NCI-H2227 (cell line): ENCODE data around the gene ETV3L.

ENCODE experiments used
- DNase-seq: peaks from one replicate; lab custom pipeline; 2025; ENCODE audit not compliant: unreplicated experiment; lab: John Stamatoyannopoulos, UW

ETV3L gene

DNA sequence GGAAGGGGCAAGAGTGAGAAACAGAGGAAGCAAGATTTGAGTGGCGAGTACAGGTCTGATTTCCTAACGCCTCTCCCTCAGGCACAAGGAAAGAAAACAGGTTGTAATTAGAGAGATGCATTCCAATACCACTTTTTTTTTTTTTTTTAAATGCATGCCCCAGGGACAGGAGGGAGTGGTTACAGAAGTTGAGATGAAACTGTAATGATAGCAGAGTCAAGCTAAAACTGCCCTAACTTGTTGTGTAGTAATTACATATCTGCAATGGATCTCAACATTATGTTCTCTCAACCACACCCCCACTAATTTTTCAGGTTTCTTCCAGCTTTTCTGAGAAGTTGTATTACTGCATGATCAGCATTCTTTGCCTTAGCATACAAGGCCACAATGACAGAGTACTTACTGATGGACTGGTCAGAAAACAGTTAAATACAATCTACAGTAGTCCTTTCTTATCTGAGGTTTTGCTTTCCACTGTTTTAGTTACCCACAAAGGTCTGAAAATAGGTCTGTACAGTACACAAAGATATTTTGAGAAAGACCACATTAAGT is 33.1 kb upstream of the ETV3L start:
- no peak for DNase-seq

DNA sequence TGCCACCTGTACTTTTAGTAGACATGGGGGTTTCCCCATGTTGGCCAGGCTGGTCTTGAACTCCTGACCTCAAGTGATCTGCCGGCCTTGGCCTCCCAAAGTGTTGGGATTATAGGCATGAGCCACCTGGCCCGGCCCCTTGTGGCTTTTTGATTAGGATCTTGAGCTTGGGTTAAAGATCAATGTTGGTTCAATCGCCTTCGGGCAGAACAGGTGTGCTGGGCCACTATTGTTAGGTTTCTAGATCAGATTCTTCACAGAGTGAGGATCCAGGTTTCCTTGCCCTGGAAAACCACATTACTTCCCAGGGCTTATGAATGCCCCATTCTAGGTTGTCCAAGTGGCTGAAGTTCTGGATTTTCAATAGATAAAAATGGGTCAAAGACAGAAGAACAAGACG is 32.5 kb upstream of the ETV3L start:
- DNase-seq, result no peak

GRCh38 chr1:157131281-157131680 is 31.7 kb upstream of the ETV3L start:
- DNase-seq, result no peak

DNA sequence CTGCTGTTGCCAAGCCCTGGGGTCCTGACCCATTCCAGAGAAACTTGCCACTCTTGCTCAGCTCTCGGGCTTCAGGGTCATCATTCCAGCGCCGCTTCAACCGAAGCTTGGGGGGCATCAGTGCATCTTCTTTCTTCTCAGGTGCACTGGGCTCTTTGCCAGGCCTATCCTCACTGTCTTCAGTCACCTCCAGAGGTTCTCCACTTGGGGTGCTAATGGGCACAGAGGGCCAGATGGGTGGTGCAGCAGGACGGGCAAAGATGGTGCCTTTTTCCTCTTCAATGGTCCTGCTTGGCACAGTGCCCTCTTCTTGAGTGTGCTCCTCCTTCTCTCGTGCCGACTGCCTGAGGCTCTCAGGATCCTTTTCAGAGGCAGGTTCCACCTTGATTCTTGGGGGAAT is 25.2 kb upstream of the ETV3L start:
- DNase-seq, result no peak

GRCh38 chr1:157119448-157119847 is 19.8 kb upstream of the ETV3L start:
- no peak for DNase-seq

DNA sequence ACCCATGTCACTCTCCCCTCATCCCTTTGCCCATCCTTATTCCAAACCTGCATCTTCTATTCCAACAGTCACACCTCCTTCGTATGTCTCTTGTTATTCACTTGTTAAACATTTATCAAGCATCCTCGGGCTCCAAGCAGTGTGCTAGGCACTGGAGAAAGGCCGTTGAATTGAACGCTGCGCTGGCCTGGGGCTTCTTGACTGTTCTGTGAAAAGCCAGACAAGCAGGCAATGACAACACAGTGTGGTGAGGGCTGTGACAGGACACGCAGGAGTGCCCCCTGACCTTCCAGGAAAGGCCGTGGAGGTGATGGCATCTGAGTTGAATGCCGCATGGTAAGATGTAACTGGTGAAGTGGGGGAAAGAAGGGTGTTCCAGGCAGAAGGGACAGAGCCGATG is 19.4 kb upstream of the ETV3L start:
- DNase-seq, result no peak

DNA sequence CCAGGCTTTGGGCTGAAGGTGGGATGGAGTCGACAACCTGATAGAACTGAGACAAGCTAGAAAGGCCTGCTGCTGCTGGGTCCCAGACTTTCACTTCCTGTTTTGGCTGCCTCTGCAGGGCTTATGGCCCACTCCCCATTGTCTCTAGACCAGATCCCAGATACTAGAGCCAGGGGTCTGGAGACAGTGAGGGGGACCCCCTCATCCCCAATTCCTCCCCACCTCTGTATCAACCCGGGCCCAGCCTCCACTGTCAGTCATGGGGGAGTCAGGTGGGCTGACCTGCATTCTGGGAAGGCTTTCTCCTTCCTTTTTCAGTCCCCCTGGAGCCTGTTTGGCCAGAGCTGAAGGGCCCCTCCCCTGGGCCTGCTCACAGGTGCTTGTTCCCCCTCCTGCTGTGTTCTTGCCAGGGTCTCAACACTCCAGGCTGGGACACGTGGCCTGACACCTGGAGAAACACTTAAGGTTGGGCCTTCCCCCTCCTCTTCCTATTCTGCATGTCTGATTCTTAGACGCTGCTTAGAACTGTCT is 18.0 kb upstream of the ETV3L start:
- DNase-seq, result no peak

DNA sequence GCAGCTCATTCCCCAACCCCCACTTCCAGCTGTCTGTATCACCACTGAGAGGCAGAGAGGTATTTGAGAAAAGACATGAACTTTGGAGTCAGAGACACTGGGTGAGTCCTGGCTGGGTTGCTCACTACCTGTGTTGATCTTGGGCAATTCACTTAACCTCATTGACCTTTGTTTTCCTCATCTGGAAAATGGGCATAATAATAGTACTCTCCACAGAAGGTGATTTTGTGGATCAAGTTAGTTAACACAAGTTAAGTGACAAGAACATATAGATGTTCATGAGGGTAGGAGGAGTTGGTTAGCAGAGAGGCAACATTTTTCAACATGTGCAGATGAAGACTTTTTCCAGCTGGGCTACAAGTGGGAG is 17.1 kb upstream of the ETV3L start:
- no peak for DNase-seq

DNA sequence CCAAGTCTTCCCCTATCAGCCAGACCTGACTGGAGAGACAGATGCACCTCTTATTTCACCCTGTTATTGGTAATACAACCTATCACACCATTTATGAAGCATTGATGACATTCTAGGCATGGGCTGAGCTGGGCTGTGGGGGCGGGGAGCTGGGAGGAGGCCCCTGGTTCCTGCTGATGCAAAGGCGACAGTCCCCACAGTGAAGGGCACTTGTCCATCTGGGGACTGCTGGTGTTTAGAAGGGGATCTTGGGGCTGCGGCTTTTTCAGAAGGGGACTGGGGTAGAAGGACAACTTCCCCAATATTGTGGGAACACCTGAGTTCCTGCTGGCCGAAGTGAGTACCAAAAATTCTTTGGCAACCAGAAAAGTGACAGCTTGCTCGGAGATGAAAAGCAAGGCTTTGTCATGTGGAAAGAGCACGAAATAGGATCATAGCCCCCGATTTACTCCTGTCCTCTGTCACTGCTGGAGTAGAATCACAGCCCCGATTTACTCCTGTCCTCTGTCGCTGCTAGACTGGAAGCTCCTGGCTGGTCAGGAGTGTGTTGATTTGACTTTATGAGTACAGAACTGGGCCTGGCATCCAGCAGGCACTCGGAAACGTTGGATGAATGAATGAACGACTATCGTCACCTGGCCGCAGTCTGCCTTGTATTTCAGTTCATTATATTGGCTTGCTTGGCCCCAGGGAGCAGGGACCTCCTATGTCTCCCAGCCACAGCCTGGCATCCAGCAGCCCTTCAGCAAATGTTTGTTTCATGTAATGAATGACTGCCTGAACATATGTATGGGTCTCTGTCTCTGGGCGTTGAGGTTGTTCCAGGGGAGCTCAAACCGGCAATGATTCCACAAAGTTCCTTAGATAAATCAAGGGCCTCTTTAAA is 16.5 kb upstream of the ETV3L start:
- DNase-seq, result no peak

DNA sequence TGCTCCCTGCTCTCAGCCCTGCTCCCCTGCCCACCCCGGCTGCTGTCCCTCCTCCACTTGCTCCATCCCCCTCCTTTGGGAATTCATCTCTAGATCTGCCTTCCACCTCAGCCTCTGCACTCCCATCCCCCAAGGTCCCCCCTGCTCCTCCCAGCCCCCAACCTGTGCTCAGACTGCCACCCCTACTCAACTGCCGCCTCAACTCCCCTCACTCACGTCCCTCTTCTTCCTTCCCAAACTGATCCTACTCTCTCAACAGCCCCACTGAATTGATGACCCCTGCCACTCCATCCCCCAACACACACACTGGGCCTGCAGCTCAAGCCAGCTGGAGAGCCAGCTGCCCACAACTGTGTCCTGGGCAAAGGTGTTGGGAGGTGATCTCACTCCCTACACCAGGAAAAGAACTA is 15.8 kb upstream of the ETV3L start:
- no peak for DNase-seq

DNA sequence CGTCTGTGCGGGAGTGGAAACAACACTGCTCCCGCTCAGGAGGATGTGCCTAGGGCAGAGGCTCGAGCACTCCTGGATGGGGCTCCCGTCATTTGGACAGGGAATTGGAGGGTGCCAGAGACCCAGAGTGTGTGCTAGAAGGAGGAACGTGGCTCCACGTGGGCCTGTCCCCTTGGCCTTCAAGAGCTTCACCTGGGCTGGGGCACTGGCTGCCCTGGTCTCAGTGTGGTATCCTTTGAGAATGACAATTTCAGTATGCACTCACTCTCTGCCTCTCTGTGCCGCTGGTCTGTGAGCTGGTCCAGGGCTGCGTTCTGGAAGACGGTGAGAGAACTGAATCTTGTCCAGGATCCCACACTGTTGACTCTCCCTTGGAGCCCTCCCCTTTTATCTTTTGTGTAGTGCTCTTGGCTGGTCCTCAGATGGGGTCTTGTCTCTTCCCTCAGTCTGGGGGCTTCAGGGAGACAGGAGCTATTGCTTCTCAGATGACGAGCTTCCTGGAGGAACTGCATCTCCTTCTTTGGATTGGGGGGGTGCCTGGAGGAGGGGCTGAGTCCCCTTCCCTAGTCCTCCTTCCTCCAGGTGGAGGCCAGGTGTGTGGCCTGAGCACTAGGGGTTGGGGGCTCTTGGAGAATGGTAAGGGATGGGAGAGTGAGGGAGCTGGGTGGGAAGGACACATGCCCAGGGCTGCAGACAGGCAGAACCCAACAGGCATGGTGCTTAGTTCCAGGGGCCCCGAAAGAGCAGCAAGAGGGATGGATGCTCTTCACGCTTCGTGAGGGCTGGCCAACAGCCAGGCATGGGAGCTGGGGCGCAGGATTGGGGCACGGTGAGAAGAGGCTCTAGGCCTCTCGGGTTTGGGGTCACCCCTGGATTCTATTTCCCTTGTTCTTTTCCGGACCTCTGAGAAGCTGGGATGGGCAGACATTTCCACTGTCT is 14.8 kb upstream of the ETV3L start:
- no peak for DNase-seq

- DNase-seq, result no peak
These were observed 14.0 kb upstream of the ETV3L start for GRCh38 chr1:157113631-157114030.

DNA sequence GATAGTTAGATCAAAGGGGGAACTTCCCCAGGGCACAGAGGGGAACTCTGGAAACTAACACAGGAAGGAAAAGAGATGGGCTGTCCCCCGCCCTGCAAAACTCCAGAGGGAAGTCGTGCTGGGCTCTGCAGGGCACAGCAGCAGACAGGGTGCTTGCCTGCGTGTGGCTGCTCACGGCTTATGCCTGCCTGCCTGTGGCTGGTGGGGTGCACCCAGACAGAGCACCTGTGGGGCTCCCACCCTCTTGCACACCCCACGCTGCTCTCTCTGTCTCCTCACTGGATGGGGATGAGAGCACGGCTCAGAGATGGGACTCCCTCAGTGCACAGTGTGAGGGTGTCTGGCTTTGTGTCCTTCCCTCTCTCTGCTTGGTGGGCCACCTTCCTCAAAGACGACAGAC is 13.5 kb upstream of the ETV3L start:
- no peak for DNase-seq

- DNase-seq, result no peak
These were observed 12.7 kb upstream of the ETV3L start for GRCh38 chr1:157112186-157112867.

DNA sequence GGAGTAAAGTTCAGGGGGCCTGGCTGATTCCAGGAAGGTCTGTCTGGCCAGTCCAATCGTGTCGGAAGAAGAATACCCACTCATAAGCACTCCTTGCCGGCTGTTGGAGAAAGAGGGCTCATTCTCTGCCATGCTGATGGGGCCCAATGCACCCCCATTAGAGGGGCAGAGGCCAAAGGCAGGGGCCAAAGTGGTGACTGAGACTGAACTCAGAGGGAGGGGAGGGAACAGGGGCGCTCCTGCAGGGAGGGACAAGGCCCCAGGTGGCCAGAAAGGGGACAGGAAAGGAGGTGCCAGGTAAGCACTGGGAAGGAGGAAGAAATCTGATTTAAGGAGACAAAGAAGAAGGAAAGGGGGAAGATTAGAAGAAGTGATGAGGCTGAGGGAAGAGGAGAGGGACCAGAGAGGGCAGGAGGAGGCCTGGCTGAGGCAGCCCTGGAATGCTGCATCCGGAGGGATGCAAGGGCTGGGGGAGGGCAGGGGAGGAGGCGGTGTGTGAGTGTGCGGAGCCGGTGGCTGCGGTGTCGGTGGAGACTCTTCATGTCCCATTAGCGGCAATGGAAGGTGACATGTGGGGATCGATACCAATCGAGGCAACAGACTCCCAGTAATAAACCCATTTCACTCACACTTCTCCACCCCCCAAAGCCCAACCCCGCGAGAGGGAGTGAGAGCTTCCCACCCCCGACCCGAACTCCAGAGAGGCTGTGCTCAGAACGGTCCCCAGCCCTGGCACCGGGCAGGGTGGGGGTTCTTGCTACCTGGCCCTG is 12.0 kb upstream of the ETV3L start:
- DNase-seq, result no peak

GRCh38 chr1:157110686-157111085 is 11.1 kb upstream of the ETV3L start:
- no peak for DNase-seq

GRCh38 chr1:157110003-157110402 is 10.4 kb upstream of the ETV3L start:
- no peak for DNase-seq

GRCh38 chr1:157108448-157108847 is 8.8 kb upstream of the ETV3L start:
- DNase-seq, result no peak

GRCh38 chr1:157107702-157108101 is 8.1 kb upstream of the ETV3L start:
- DNase-seq, result no peak

DNA sequence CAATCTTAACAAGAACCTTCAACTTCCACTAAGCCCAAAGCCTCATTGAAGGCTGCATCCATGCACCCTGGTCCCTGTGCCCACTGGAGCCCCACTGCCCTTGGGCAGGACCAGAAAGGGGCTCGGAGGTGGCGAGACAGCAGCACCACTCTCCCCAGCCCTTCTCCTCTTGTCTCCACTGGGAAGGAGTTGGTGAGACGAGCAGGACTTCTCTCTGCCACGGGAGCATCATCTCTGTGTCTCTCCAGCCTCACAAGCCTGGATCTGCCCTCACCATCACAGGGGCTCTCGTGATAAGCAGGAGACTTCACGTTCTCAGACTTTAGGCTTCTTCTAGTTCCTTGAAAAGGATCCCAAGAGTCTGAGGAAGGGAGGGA is 7.2 kb upstream of the ETV3L start:
- DNase-seq, result no peak
